IMR-90 (cell line): ENCODE measurements around the gene CLEC3B. TPM values are rescaled to one million over a fixed set of nuclear protein-coding genes. Genes with fewer than 3 reads are reported as not detected.

Experiments
- ATAC-seq: fragments of 200-7000 bp; cut with Tn5 transposase; 2 replicates; pipeline ENCODE4 v1.9.1; 2020; ENCODE audit warnings: low read depth, mild to moderate bottlenecking, moderate library complexity
- Bru-seq: library from RNA; stranded (reverse); fragments of 400-500 nt; gene quantifications from one replicate; lab custom pipeline; 2021; lab: Mats Ljungman, UMichigan
- BruChase-seq, 2 experiments: library from RNA; stranded (reverse); fragments of 400-500 nt; gene quantifications; one replicate each; lab custom pipeline; 2021; lab: Mats Ljungman, UMichigan
- BruUV-seq: library from RNA; stranded (reverse); fragments of 400-500 nt; replicated peaks from 2 replicates; lab custom pipeline; 2021; lab: Mats Ljungman, UMichigan
- CTCF ChIA-PET: fragments of 300-600 bp; formaldehyde crosslinking; extraction: SDS; loops from one replicate; lab custom pipeline; 2021; ENCODE audit warnings: antibody characterized with exemption; lab: Yijun Ruan, JAX
- POLR2A ChIA-PET: fragments of 300-600 bp; sonication (Branson Sonifier 250); formaldehyde crosslinking; loops from one replicate; lab custom pipeline; 2022; ENCODE audit warnings: antibody characterized with exemption; ENCODE audit not compliant: unreplicated experiment; lab: Charles Lee
- DNase-seq: peaks from one replicate; pipeline ENCODE4 v3.0.0; 2013
- H2AFZ ChIP-seq: replicated peaks from 2 replicates; pipeline ENCODE3; 2013; ENCODE audit warnings: low read length, mild to moderate bottlenecking; ENCODE audit not compliant: poor library complexity
- H2AK5ac ChIP-seq: 2 replicates; pipeline ENCODE4 v1.6.1; 2013; ENCODE audit warnings: low read depth, low read length, inconsistent platforms
- H2AK9ac ChIP-seq: replicated peaks from 2 replicates; pipeline ENCODE3; 2013; ENCODE audit warnings: mild to moderate bottlenecking, low read depth, low read length, moderate library complexity; ENCODE audit not compliant: poor library complexity
- H2BK120ac ChIP-seq: 2 replicates; pipeline ENCODE4 v1.6.1; 2013; ENCODE audit warnings: low read depth, low read length, inconsistent platforms
- H2BK15ac ChIP-seq: 3 replicates; pipeline ENCODE4 v1.6.1; 2013; ENCODE audit warnings: low read depth, low read length, inconsistent platforms
- H2BK20ac ChIP-seq: 2 replicates; pipeline ENCODE4 v1.6.1; 2013; ENCODE audit warnings: low read depth, mild to moderate bottlenecking, inconsistent platforms, low read length, moderate library complexity
- H2BK5ac ChIP-seq: 2 replicates; pipeline ENCODE4 v1.6.1; 2013; ENCODE audit warnings: mild to moderate bottlenecking, low read depth, low read length, inconsistent platforms; ENCODE audit not compliant: poor library complexity, severe bottlenecking
- H3K14ac ChIP-seq: replicated peaks from 2 replicates; pipeline ENCODE4 v1.6.1; 2013; ENCODE audit warnings: low read depth, low read length, inconsistent platforms
- H3K18ac ChIP-seq: 2 replicates; pipeline ENCODE4 v1.6.1; 2013; ENCODE audit warnings: low read depth, low read length, control low read depth
- H3K23ac ChIP-seq: 2 replicates; pipeline ENCODE4 v1.6.1; 2013; ENCODE audit warnings: low read depth, low read length, inconsistent platforms
- H3K27ac ChIP-seq: 2 replicates; pipeline ENCODE4 v1.5.1; 2013; ENCODE audit warnings: mild to moderate bottlenecking, control low read depth, low read length; ENCODE audit not compliant: insufficient read depth
- H3K27me3 ChIP-seq: 2 replicates; pipeline ENCODE4 v1.6.1; 2013; ENCODE audit warnings: low read length; ENCODE audit not compliant: control insufficient read depth, insufficient read depth
- H3K36me3 ChIP-seq: 2 replicates; pipeline ENCODE4 v1.6.1; 2013; ENCODE audit warnings: low read length, mixed read lengths; ENCODE audit not compliant: control insufficient read depth, insufficient read depth
- H3K4ac ChIP-seq: 2 replicates; pipeline ENCODE4 v1.6.1; 2013; ENCODE audit warnings: low read depth, low read length, inconsistent platforms
- H3K4me1 ChIP-seq: 2 replicates; pipeline ENCODE4 v1.6.1; 2013; ENCODE audit warnings: low read length, mixed read lengths; ENCODE audit not compliant: control insufficient read depth, insufficient read depth
- H3K4me2 ChIP-seq: 2 replicates; pipeline ENCODE4 v1.6.1; 2013; ENCODE audit warnings: low read depth, mild to moderate bottlenecking, control low read depth, low read length, moderate library complexity
- H3K4me3 ChIP-seq: 2 replicates; pipeline ENCODE4 v1.5.1; 2013; ENCODE audit warnings: low read depth, mild to moderate bottlenecking, control low read depth, low read length, moderate library complexity; ENCODE audit not compliant: insufficient read depth
- H3K56ac ChIP-seq: 2 replicates; pipeline ENCODE4 v1.6.1; 2013; ENCODE audit warnings: low read length, inconsistent platforms; ENCODE audit not compliant: insufficient read depth; ENCODE audit errors: extremely low read depth
- H3K79me1 ChIP-seq, 2 experiments: 2 replicates each; pipeline ENCODE4 v1.6.1; 2013; ENCODE audit warnings: low read length in 2 of 2, inconsistent platforms in 1 of 2, low read depth in 1 of 2
- H3K9ac ChIP-seq: 2 replicates; pipeline ENCODE4 v1.6.1; 2013; ENCODE audit warnings: low read depth, low read length, control low read depth
- H3K9me1 ChIP-seq: 2 replicates; pipeline ENCODE4 v1.6.1; 2013; ENCODE audit warnings: low read length, inconsistent platforms; ENCODE audit not compliant: insufficient read depth
- H3K9me3 ChIP-seq: 2 replicates; pipeline ENCODE4 v1.6.1; 2013; ENCODE audit warnings: low read length; ENCODE audit not compliant: control insufficient read depth, insufficient read depth
- H4K20me1 ChIP-seq: 2 replicates; pipeline ENCODE4 v1.6.1; 2013; ENCODE audit warnings: low read length, inconsistent platforms; ENCODE audit not compliant: insufficient read depth
- H4K5ac ChIP-seq: 2 replicates; pipeline ENCODE4 v1.6.1; 2013; ENCODE audit warnings: mild to moderate bottlenecking, low read depth, low read length, control low read depth
- H4K8ac ChIP-seq, 2 experiments: 2 replicates each; pipeline ENCODE4 v1.6.1; 2013; ENCODE audit warnings: low read depth in 2 of 2, low read length in 2 of 2, control low read depth in 1 of 2, inconsistent platforms in 1 of 2
- H4K91ac ChIP-seq: 2 replicates; pipeline ENCODE4 v1.6.1; 2013; ENCODE audit warnings: low read depth, low read length, inconsistent platforms; ENCODE audit not compliant: insufficient read depth
- BHLHE40 ChIP-seq: fragments of 150-350 bp; IDR thresholded peaks from 2 replicates; pipeline ENCODE4 v1.6.1; 2016; ENCODE audit warnings: mild to moderate bottlenecking, low read depth, low read length
- CTCF ChIP-seq: conservative IDR thresholded peaks from 2 replicates; pipeline ENCODE4 v1.5.1; 2012; ENCODE audit warnings: mild to moderate bottlenecking, low read depth, low read length, improper control_type of control experiment
- RAD21 ChIP-seq: IDR thresholded peaks from 2 replicates; pipeline ENCODE4 v1.6.1; 2012; ENCODE audit warnings: low read length, improper control_type of control experiment
- WGBS, 2 experiments: methylation state at CpG; one replicate each; pipeline versions ENCODE4 v1.1.5 to v1.1.7; 2013; ENCODE audit warnings: missing lambda C conversion rate in 2 of 2; ENCODE audit not compliant: insufficient read length in 1 of 2; ENCODE audit errors: extremely low coverage in 2 of 2; 5-methylcytosine and 5-hydroxymethylcytosine counted together
- dilution Hi-C: fragments of 300-500 bp; cut with HindIII; formaldehyde crosslinking; loops from one replicate; pipeline ENCODE4 v1.14.3; 2018; ENCODE audit warnings: low sequenced_read_pairs; ENCODE audit not compliant: unreplicated experiment
- in situ Hi-C: fragments of 300-500 bp; cut with MboI; formaldehyde crosslinking; loops from 3 replicates; pipeline ENCODE4 v1.14.3; 2019; ENCODE audit warnings: low sequenced_read_pairs, inconsistent platforms, mixed read lengths
- intact Hi-C: fragments of 100-400 bp; cut with micrococcal nuclease; formaldehyde crosslinking; loops from 2 replicates; pipeline ENCODE4 v1.10.0; 2022
- long read RNA-seq: library from polyadenylated mRNA; unstranded; transcript quantifications from one replicate; pipeline ENCODE4 v2.0.0, GENCODE V29; 2021; ENCODE audit not compliant: unreplicated experiment
- polyA plus RNA-seq, 3 experiments: library from polyadenylated mRNA; depleted of rRNA; stranded (reverse); fragments of >200 nt; gene quantifications; 2 replicates each; pipeline ENCODE4 v1.2.3, GENCODE V29; 2012; ENCODE audit warnings: low replicate concordance in 1 of 3
- total RNA-seq: library from RNA; depleted of rRNA; stranded (reverse); fragments of >200 nt; gene quantifications from 2 replicates; pipeline ENCODE4 v1.2.3, GENCODE V29; 2012; rRNA removed
- TF ChIP-seq, protein P1 (sequence below): fragments of 150-350 bp; IDR thresholded peaks from 2 replicates; pipeline ENCODE4 v1.6.1; 2017; ENCODE audit warnings: mild to moderate bottlenecking, antibody characterized with exemption, low read length, low read depth

CLEC3B gene, protein sequence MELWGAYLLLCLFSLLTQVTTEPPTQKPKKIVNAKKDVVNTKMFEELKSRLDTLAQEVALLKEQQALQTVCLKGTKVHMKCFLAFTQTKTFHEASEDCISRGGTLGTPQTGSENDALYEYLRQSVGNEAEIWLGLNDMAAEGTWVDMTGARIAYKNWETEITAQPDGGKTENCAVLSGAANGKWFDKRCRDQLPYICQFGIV
- 1.9 and 3.6 TPM in 2 replicates for total RNA-seq
- 13.2 and 13.8 TPM in 2 replicates for polyA plus RNA-seq (2012; rRNA removed)
- 20.2 and 52.4 TPM in 2 replicates for polyA plus RNA-seq (2012; cell fraction: cytosol; rRNA removed)
- polyA plus RNA-seq (2012; cell fraction: nucleus; rRNA removed; ENCODE audit: low replicate concordance) = 7.8 and 10.6 TPM in 2 replicates
- Bru-seq, nascent RNA = percentile 38 among the genes with signal in this experiment
- percentile 41 among the genes with signal in this experiment for BruChase-seq, experiment 1, labeled RNA remaining after a 6-hour chase
- BruChase-seq, experiment 2, labeled RNA remaining after a 2-hour chase = percentile 45 among the genes with signal in this experiment
- long read RNA-seq, transcript CLEC3B-201 (3 exons, 936 nt) = major isoform, 7 of 7 reads
- long read RNA-seq, partial matches to known transcripts = 0 of 7 reads
- long read RNA-seq, other reads (novel, unspliced or antisense) = 0 of 7 reads

GRCh38 chr3:45026038-45026437, at the start of gene CLEC3B:
CLEC3B (plus strand) TSS chr3:45026303; CDS start chr3:45026363, 60 bp downstream.
- H4K8ac ChIP-seq = peak within 1 kb of the TSS in 1 of 2 experiments; percentile 12; a peak in 1 of 4 replicates
- no peak within 1 kb of the TSS for H3K9ac ChIP-seq
- ChIA-PET CTCF (interaction anchor here (0.5 to 1.4 kb wide), 2 partner anchors 14 to 791 kb away, joined by 3 to 4 read pairs; no protein-coding TSS in a partner anchor), POLR2A (no interaction called here)
- peak within 1 kb of the TSS; percentile 49 for H2AK5ac ChIP-seq
- no peak within 1 kb of the TSS for H3K4me3 ChIP-seq
- no peak within 1 kb of the TSS for H2BK5ac ChIP-seq
- no peak within 1 kb of the TSS for H3K27ac ChIP-seq
- H3K9me3 ChIP-seq = no peaks in the 10 kb centered on the region
- peak within 1 kb of the TSS; percentile 48 for H2BK20ac ChIP-seq
- dilution Hi-C loops = loop anchor here (25.0 kb wide), 1 partner anchor 486 kb away; no protein-coding TSS in a partner anchor
- peak within 1 kb of the TSS; percentile 65 for H3K4ac ChIP-seq
- H3K18ac ChIP-seq = peak within 1 kb of the TSS; percentile 18; the same call in 1 of the 2 replicates
- no peak within 1 kb of the TSS for H4K5ac ChIP-seq
- peak within 1 kb of the TSS; percentile 25; the same call in 1 of the 2 replicates for H3K4me2 ChIP-seq
- peak; percentile 67 for ATAC-seq
- H2BK120ac ChIP-seq = peak within 1 kb of the TSS; percentile 38
- H3K9me1 ChIP-seq = peaks cover 11% of the 10 kb centered on the region
- 10% methylated on average over 2 of the region's 13 CpGs; no CpG with 5 or more reads in 1 of the 2 experiments for WGBS, 2 experiments
- peak within 1 kb of the TSS; percentile 62; the same call in 1 of the 2 replicates for H3K23ac ChIP-seq
- peak within 1 kb of the TSS; percentile 60 for H2AFZ ChIP-seq
- H3K36me3 ChIP-seq = no peaks in the 10 kb centered on the region
- peak within 1 kb of the TSS; percentile 20; the same call in 1 of the 3 replicates for H2BK15ac ChIP-seq
- peak within 1 kb of the TSS; percentile 70 for H4K91ac ChIP-seq
- no TSS peak for BruUV-seq
- peak within 1 kb of the TSS; percentile 23; the same call in 1 of the 2 replicates for H3K14ac ChIP-seq
- H3K79me1 ChIP-seq = no peaks in the 10 kb centered on the region
- in situ Hi-C loops = loop anchor here (25.0 kb wide), 1 partner anchor 1061 kb away; no protein-coding TSS in a partner anchor
- no peaks in the 10 kb centered on the region for H3K27me3 ChIP-seq
- H4K20me1 ChIP-seq = no peaks in the 10 kb centered on the region
- intact Hi-C loops = no loop called here
- peaks cover 12% of the 10 kb centered on the region for H3K4me1 ChIP-seq
- no peak for TF ChIP-seq RAD21
- TF ChIP-seq, protein P1, sequence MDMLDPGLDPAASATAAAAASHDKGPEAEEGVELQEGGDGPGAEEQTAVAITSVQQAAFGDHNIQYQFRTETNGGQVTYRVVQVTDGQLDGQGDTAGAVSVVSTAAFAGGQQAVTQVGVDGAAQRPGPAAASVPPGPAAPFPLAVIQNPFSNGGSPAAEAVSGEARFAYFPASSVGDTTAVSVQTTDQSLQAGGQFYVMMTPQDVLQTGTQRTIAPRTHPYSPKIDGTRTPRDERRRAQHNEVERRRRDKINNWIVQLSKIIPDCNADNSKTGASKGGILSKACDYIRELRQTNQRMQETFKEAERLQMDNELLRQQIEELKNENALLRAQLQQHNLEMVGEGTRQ = no peak
- no peak for TF ChIP-seq CTCF
- no peak for TF ChIP-seq BHLHE40
- H2AK9ac ChIP-seq = peak within 1 kb of the TSS; percentile 59
- peak; percentile 78 for DNase-seq
- no peak within 1 kb of the TSS for H3K56ac ChIP-seq
